ENCODE measurements around the gene CCDC82. TPM values are rescaled to one million over a fixed set of nuclear protein-coding genes. Genes with fewer than 3 reads are reported as not detected.

Gene CCDC82
- polyA plus RNA-seq, 2 of the 4 experiments (the other 2 are of a cell fraction): 17.6 to 27.6 TPM

DNA sequence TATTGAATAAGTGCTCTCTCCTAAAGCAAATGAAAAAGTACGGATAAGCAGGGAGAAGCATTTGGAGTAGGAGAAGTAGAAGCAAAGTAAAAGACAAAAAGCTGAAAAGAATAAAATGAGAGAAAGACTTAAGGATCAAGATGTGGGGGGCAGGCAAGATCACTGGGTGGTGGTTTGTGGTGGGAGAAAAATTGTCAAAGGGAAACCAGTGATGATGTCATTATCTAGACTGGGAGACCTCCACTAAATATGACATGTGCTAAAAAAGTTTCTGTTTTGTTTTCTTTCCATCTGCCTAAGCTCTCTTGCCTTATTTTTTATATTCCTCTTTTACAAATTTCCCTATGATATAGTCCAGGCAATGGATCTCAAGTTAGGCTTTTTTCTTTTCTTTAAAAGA, 31.9 kb downstream of the CCDC82 start:
- TF ChIP-seq FOXS1 (CRISPR knock-in tag; IDR thresholded peaks at IDR 0.05) (no peak), FOSL2 (IDR thresholded peaks at IDR 0.05) (no peak), FOSL2 (CRISPR knock-in tag; IDR thresholded peaks at IDR 0.05) (no peak), HEYL (CRISPR knock-in tag; IDR thresholded peaks at IDR 0.05) (no peak), EP300 (IDR thresholded peaks at IDR 0.05) (no peak), HOXB13 (CRISPR knock-in tag; IDR thresholded peaks at IDR 0.05; ENCODE audit: low read depth) (no peak), CHD4 (IDR thresholded peaks at IDR 0.05; ENCODE audit: borderline replicate concordance) (no peak), RCOR1 (IDR thresholded peaks at IDR 0.05; ENCODE audit: low read depth, low read length) (no peak), PHF8 (IDR thresholded peaks at IDR 0.05; ENCODE audit: borderline replicate concordance, low read depth) (no peak), BHLHE40 (IDR thresholded peaks at IDR 0.05; ENCODE audit: low read depth, low read length) (no peak), ZC3H11A (IDR thresholded peaks at IDR 0.05) (no peak), RNF2 (IDR thresholded peaks at IDR 0.05; ENCODE audit: borderline replicate concordance, low read depth) (no peak), ZNF302 (CRISPR knock-in tag; IDR thresholded peaks at IDR 0.05) (no peak), POLR2AphosphoS2 (conservative IDR thresholded peaks at IDR 0.05; ENCODE audit: low read length) (no peak), CHD2 (IDR thresholded peaks at IDR 0.05; ENCODE audit: low read length, partially characterized antibody) (no peak), KDM1A (IDR thresholded peaks at IDR 0.05; ENCODE audit: low read depth) (no peak)
- TF ChIP-seq, protein P1, sequence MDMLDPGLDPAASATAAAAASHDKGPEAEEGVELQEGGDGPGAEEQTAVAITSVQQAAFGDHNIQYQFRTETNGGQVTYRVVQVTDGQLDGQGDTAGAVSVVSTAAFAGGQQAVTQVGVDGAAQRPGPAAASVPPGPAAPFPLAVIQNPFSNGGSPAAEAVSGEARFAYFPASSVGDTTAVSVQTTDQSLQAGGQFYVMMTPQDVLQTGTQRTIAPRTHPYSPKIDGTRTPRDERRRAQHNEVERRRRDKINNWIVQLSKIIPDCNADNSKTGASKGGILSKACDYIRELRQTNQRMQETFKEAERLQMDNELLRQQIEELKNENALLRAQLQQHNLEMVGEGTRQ (IDR thresholded peaks at IDR 0.05): no peak
- TF ChIP-seq, protein P2, sequence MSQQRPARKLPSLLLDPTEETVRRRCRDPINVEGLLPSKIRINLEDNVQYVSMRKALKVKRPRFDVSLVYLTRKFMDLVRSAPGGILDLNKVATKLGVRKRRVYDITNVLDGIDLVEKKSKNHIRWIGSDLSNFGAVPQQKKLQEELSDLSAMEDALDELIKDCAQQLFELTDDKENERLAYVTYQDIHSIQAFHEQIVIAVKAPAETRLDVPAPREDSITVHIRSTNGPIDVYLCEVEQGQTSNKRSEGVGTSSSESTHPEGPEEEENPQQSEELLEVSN (IDR thresholded peaks at IDR 0.05; ENCODE audit: borderline replicate concordance, low read depth): no peak
- TF ChIP-seq, protein P3, sequence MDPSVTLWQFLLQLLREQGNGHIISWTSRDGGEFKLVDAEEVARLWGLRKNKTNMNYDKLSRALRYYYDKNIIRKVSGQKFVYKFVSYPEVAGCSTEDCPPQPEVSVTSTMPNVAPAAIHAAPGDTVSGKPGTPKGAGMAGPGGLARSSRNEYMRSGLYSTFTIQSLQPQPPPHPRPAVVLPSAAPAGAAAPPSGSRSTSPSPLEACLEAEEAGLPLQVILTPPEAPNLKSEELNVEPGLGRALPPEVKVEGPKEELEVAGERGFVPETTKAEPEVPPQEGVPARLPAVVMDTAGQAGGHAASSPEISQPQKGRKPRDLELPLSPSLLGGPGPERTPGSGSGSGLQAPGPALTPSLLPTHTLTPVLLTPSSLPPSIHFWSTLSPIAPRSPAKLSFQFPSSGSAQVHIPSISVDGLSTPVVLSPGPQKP (IDR thresholded peaks at IDR 0.05; ENCODE audit: low read depth, low read length): no peak
- CTCF ChIA-PET: interaction anchor here (1.2 kb wide), 1 partner anchor 14 kb away, joined by 4 read pairs; the partner anchor contains the start of gene MAML2
- Histone ChIP-seq H3K9me3 (no peaks in the 10 kb centered on the region), H3K4me2 (no peak overlapping the region), H3K27ac (no peak overlapping the region), H3K4me1 (peaks cover 10% of the 10 kb centered on the region; the same call in 2 of the 3 replicates), H3K4me3 (no peak overlapping the region)
- DNase-seq (ENCODE audit: low read depth in 1 of 2, low spot score in 1 of 2) (no peak), FAIRE-seq (no peak), ATAC-seq (no peak)
- 91% methylated on average over 1 of the region's 1 CpG for WGBS (ENCODE audit: missing lambda C conversion rate)
- POLR2A ChIA-PET: no interaction called here

DNA sequence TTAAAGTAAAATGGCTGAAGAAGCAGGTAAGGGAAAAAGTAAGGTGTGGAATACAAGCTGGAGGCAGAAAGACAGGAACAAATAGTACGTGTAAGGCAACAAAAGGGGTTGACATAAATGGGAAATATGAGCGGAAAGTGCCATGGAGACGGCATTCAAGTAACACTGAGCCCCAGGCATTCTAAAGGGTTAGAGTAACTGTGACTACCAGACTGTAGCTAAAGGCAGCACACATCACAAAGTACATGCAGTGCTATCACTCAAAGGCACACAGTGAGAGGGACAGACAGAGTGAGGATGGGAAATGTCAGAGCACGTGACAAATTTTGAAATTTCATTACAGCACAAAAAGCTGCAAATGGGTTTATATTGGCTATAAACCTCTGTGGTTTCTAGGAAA, 32.9 kb downstream of the CCDC82 start:
- 91% methylated on average over 4 of the region's 4 CpGs for WGBS (ENCODE audit: missing lambda C conversion rate)
- H3K9me3 ChIP-seq: no peaks in the 10 kb centered on the region
- no peak for FAIRE-seq
- ATAC-seq: no peak
- H3K27ac ChIP-seq: no peak overlapping the region
- DNase-seq (ENCODE audit: low read depth in 1 of 2, low spot score in 1 of 2): no peak
- H3K4me2 ChIP-seq: no peak overlapping the region
- peaks cover 6% of the 10 kb centered on the region; the same call in 2 of the 3 replicates for H3K4me1 ChIP-seq
- ChIA-PET CTCF (interaction anchor here (1.2 kb wide), 1 partner anchor 13 kb away, joined by 4 read pairs; the partner anchor contains the start of gene MAML2), POLR2A (no interaction called here)
- H3K4me3 ChIP-seq: no peak overlapping the region
- TF ChIP-seq PHF8 (IDR thresholded peaks at IDR 0.05; ENCODE audit: borderline replicate concordance, low read depth): no peak
- TF ChIP-seq JUN (IDR thresholded peaks at IDR 0.05): no peak
- no peak for TF ChIP-seq CBX2 (IDR thresholded peaks at IDR 0.05; ENCODE audit: borderline replicate concordance, low read depth)
- TF ChIP-seq CEBPB (IDR thresholded peaks at IDR 0.05): no peak
- TF ChIP-seq RARB (CRISPR knock-in tag; IDR thresholded peaks at IDR 0.05): no peak
- TF ChIP-seq RCOR1 (IDR thresholded peaks at IDR 0.05; ENCODE audit: low read depth, low read length): no peak
- no peak for TF ChIP-seq NFE2L2 (conservative IDR thresholded peaks at IDR 0.05; ENCODE audit: low read length)
- no peak for TF ChIP-seq RFX5 (IDR thresholded peaks at IDR 0.05)
- no peak for TF ChIP-seq CHD4 (IDR thresholded peaks at IDR 0.05; ENCODE audit: borderline replicate concordance)
- no peak for TF ChIP-seq RAD21 (conservative IDR thresholded peaks at IDR 0.05 in 1 of 2, IDR thresholded peaks at IDR 0.05 in 1 of 2)
- no peak for TF ChIP-seq FOSL2 (IDR thresholded peaks at IDR 0.05)
- TF ChIP-seq FOSL2 (CRISPR knock-in tag; IDR thresholded peaks at IDR 0.05): no peak
- TF ChIP-seq, protein P4, sequence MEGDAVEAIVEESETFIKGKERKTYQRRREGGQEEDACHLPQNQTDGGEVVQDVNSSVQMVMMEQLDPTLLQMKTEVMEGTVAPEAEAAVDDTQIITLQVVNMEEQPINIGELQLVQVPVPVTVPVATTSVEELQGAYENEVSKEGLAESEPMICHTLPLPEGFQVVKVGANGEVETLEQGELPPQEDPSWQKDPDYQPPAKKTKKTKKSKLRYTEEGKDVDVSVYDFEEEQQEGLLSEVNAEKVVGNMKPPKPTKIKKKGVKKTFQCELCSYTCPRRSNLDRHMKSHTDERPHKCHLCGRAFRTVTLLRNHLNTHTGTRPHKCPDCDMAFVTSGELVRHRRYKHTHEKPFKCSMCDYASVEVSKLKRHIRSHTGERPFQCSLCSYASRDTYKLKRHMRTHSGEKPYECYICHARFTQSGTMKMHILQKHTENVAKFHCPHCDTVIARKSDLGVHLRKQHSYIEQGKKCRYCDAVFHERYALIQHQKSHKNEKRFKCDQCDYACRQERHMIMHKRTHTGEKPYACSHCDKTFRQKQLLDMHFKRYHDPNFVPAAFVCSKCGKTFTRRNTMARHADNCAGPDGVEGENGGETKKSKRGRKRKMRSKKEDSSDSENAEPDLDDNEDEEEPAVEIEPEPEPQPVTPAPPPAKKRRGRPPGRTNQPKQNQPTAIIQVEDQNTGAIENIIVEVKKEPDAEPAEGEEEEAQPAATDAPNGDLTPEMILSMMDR (IDR thresholded peaks at IDR 0.05): no peak
- no peak for TF ChIP-seq FOSB (CRISPR knock-in tag; IDR thresholded peaks at IDR 0.05)
- no peak for TF ChIP-seq MYC (IDR thresholded peaks at IDR 0.05; ENCODE audit: borderline replicate concordance, low read length)
- no peak for TF ChIP-seq NR3C1 (IDR thresholded peaks at IDR 0.05)
- no peak for TF ChIP-seq MAZ (IDR thresholded peaks at IDR 0.05; ENCODE audit: borderline replicate concordance, low read depth, low read length)
- TF ChIP-seq ZSCAN20 (CRISPR knock-in tag; IDR thresholded peaks at IDR 0.05): no peak
- no peak for TF ChIP-seq EHMT2 (IDR thresholded peaks at IDR 0.05; ENCODE audit: low read depth)

Measured in A549 (cell line).